Gastrocnemius medialis (tissue), 4 donors: ENCODE measurements around the gene PCNX2.

Experiments used
- CTCF ChIP-seq, 5 experiments: fragments of 450-650 bp in 3 of 5; fragments of 200-600 bp in 2 of 5; sonication (generic) in 2 of 5; IDR thresholded peaks in 4 of 5; conservative IDR thresholded peaks in 1 of 5; 1 replicate in 4 of 5; 2 replicates in 1 of 5; pipeline ENCODE4 v1.5.1; 2016 to 2019; ENCODE audit warnings: antibody characterized with exemption in 5 of 5, mild to moderate bottlenecking in 3 of 5, moderate library complexity in 3 of 5
- POLR2A ChIP-seq, 2 donors: fragments of 450-650 bp; IDR thresholded peaks; one replicate each; pipeline ENCODE4 v1.6.1; 2017; ENCODE audit warnings: antibody characterized with exemption in 2 of 2, mild to moderate bottlenecking in 2 of 2, moderate library complexity in 2 of 2

- TF ChIP-seq CTCF (IDR thresholded peaks at IDR 0.05 in 4 of 5, conservative IDR thresholded peaks at IDR 0.05 in 1 of 5) (no peak), POLR2A (IDR thresholded peaks at IDR 0.05) (no peak)
These were observed 168.4 kb downstream of the PCNX2 start for GRCh38 chr1:233127157-233127556.
